Measurements from ENCODE around the gene RD3L.

Gene RD3L

GRCh38 chr14:103973354-103973753, 31.0 kb upstream of the RD3L start:
- no peak overlapping the region for H3K4me3 ChIP-seq (ENCODE audit: low read depth, low read length)
- TF ChIP-seq CTCF (IDR thresholded peaks at IDR 0.05; ENCODE audit: borderline replicate concordance, insufficient read depth, low read depth, low read length): no peak

- TF ChIP-seq CTCF (IDR thresholded peaks at IDR 0.05; ENCODE audit: borderline replicate concordance, insufficient read depth, low read depth, low read length): no peak
- H3K4me3 ChIP-seq (ENCODE audit: low read depth, low read length): no peak overlapping the region
These were observed 27.6 kb upstream of the RD3L start for GRCh38 chr14:103969961-103970360.

- TF ChIP-seq CTCF (IDR thresholded peaks at IDR 0.05; ENCODE audit: borderline replicate concordance, insufficient read depth, low read depth, low read length): no peak
- no peak overlapping the region for H3K4me3 ChIP-seq (ENCODE audit: low read depth, low read length)
These were observed 24.3 kb upstream of the RD3L start for GRCh38 chr14:103966631-103967030.

GRCh38 chr14:103961928-103962578, 19.7 kb upstream of the RD3L start:
- no peak for TF ChIP-seq CTCF (IDR thresholded peaks at IDR 0.05; ENCODE audit: borderline replicate concordance, insufficient read depth, low read depth, low read length)

GRCh38 chr14:103960457-103961055, 18.2 kb upstream of the RD3L start:
- no peak overlapping the region for H3K4me3 ChIP-seq (ENCODE audit: low read depth, low read length)
- TF ChIP-seq CTCF (IDR thresholded peaks at IDR 0.05; ENCODE audit: borderline replicate concordance, insufficient read depth, low read depth, low read length): no peak

More at GRCh38 chr14:103961928-103962578, 19.7 kb upstream of the RD3L start:
- no peak overlapping the region for H3K4me3 ChIP-seq (ENCODE audit: low read depth, low read length)

GRCh38 chr14:103949131-103949790, 6.9 kb upstream of the RD3L start:
- H3K4me3 ChIP-seq (ENCODE audit: low read depth, low read length): no peak overlapping the region
- TF ChIP-seq CTCF (IDR thresholded peaks at IDR 0.05; ENCODE audit: borderline replicate concordance, insufficient read depth, low read depth, low read length): no peak

GRCh38 chr14:103948442-103948841, 6.1 kb upstream of the RD3L start:
- no peak overlapping the region for H3K4me3 ChIP-seq (ENCODE audit: low read depth, low read length)
- no peak for TF ChIP-seq CTCF (IDR thresholded peaks at IDR 0.05; ENCODE audit: borderline replicate concordance, insufficient read depth, low read depth, low read length)

Measured in GM12875 (cell line).